Colonic mucosa (tissue), 4 donors: Measurements from ENCODE around the gene APLP2. TPM values are rescaled to one million over a fixed set of nuclear protein-coding genes. Genes with fewer than 3 reads are reported as not detected.

Experiments used
- DNase-seq: peaks from one replicate; pipeline ENCODE4 v3.0.0-alpha.2; 2020
- H3K27ac ChIP-seq: fragments of 200-600 bp; one replicate; pipeline ENCODE4 v1.8.0; 2021
- H3K27me3 ChIP-seq: fragments of 200-600 bp; one replicate; pipeline ENCODE4 v1.8.0; 2021
- H3K36me3 ChIP-seq: fragments of 200-600 bp; one replicate; pipeline ENCODE4 v1.8.0; 2021
- H3K4me1 ChIP-seq: fragments of 200-600 bp; one replicate; pipeline ENCODE4 v1.8.0; 2021; ENCODE audit warnings: mild to moderate bottlenecking
- H3K4me3 ChIP-seq: fragments of 200-600 bp; one replicate; pipeline ENCODE4 v1.8.0; 2021
- H3K9ac ChIP-seq, 2 donors: one replicate each; pipeline ENCODE4 v1.7.0; 2013; ENCODE audit warnings: control low read depth in 2 of 2, low read depth in 2 of 2, low read length in 2 of 2
- H3K9me3 ChIP-seq: fragments of 200-600 bp; one replicate; pipeline ENCODE4 v1.8.0; 2021
- CTCF ChIP-seq: fragments of 200-600 bp; IDR thresholded peaks from one replicate; pipeline ENCODE4 v1.8.0; 2022; ENCODE audit warnings: antibody characterized with exemption, mild to moderate bottlenecking
- intact Hi-C: fragments of 100-400 bp; cut with DNase I; formaldehyde crosslinking; loops from one replicate; pipeline ENCODE4 v1.14.1; 2022
- total RNA-seq, 2 donors: library from RNA; stranded (reverse); fragmentation: NEBNext Ultra II Directional in 1 of 2; extraction: Animal tissue kit (Norgen Biotek cat#: 25700) in 1 of 2; gene quantifications; one replicate each; pipeline ENCODE4 v1.2.1, GENCODE V29; 2021
- donor health status: healthy.
- donor health status: DM: no; HTN: no; CAD: no.
- donor health status: DM: no; HTN: no; CAD: no.

APLP2 gene
- total RNA-seq, 2 donors from 2014 or later, result 285 to 388 TPM

- DNase-seq, result no peak
- Histone ChIP-seq H3K4me3 (no peak overlapping the region), H3K27ac (no peak overlapping the region), H3K9me3 (no peaks in the 10 kb centered on the region), H3K27me3 (no peaks in the 10 kb centered on the region), H3K9ac (no peak overlapping the region), H3K36me3 (no peaks in the 10 kb centered on the region), H3K4me1 (peaks cover 34% of the 10 kb centered on the region)
- TF ChIP-seq CTCF, result no peak
- intact Hi-C loops, result no loop called here
These were observed 104.9 kb downstream of the APLP2 start for GRCh38 chr11:130174642-130175041.

GRCh38 chr11:130175898-130176297 is 106.2 kb downstream of the APLP2 start:
- Histone ChIP-seq H3K9ac (no peak overlapping the region), H3K4me3 (no peak overlapping the region), H3K9me3 (no peaks in the 10 kb centered on the region), H3K4me1 (peaks cover 28% of the 10 kb centered on the region), H3K27me3 (no peaks in the 10 kb centered on the region), H3K27ac (no peak overlapping the region), H3K36me3 (no peaks in the 10 kb centered on the region)
- no peak for TF ChIP-seq CTCF
- no peak for DNase-seq
- intact Hi-C loops, result no loop called here

- peaks cover 24% of the 10 kb centered on the region for H3K4me1 ChIP-seq
- no peaks in the 10 kb centered on the region for H3K36me3 ChIP-seq
- intact Hi-C loops, result no loop called here
- DNase-seq, result no peak
- H3K27me3 ChIP-seq, result no peaks in the 10 kb centered on the region
- H3K27ac ChIP-seq, result peak overlapping the region; percentile 94
- no peak overlapping the region for H3K4me3 ChIP-seq
- no peak for TF ChIP-seq CTCF
- H3K9me3 ChIP-seq, result no peaks in the 10 kb centered on the region
- H3K9ac ChIP-seq, result peak overlapping the region in 1 of 2 donors; percentile 67
These were observed 108.1 kb downstream of the APLP2 start for GRCh38 chr11:130177782-130178181.

- H3K36me3 ChIP-seq, result no peaks in the 10 kb centered on the region
- DNase-seq, result peak; percentile 75
- H3K27me3 ChIP-seq, result no peaks in the 10 kb centered on the region
- H3K27ac ChIP-seq, result peak overlapping the region; percentile 94
- no peak overlapping the region for H3K4me3 ChIP-seq
- peaks cover 24% of the 10 kb centered on the region for H3K4me1 ChIP-seq
- peak overlapping the region in 1 of 2 donors; percentile 89 for H3K9ac ChIP-seq
- intact Hi-C loops, result no loop called here
- no peaks in the 10 kb centered on the region for H3K9me3 ChIP-seq
- no peak for TF ChIP-seq CTCF
These were observed 109.0 kb downstream of the APLP2 start for GRCh38 chr11:130178441-130179339.

- peak; percentile 70 for DNase-seq
- no peaks in the 10 kb centered on the region for H3K27me3 ChIP-seq
- TF ChIP-seq CTCF, result no peak
- H3K36me3 ChIP-seq, result no peaks in the 10 kb centered on the region
- peak overlapping the region; percentile 94 for H3K27ac ChIP-seq
- intact Hi-C loops, result no loop called here
- no peak overlapping the region for H3K4me3 ChIP-seq
- H3K9ac ChIP-seq, result peak overlapping the region in 1 of 2 donors; percentile 89
- no peaks in the 10 kb centered on the region for H3K9me3 ChIP-seq
- H3K4me1 ChIP-seq, result peaks cover 24% of the 10 kb centered on the region
These were observed 110.0 kb downstream of the APLP2 start for GRCh38 chr11:130179396-130180306.
